Parathyroid adenoma (tissue), 2 donors: ENCODE results near the gene GAK.

Source experiments
- H2AFZ ChIP-seq: fragments of 300-600 bp; sonication (generic); one replicate; pipeline ENCODE4 v1.7.0; 2017; ENCODE audit warnings: antibody characterized with exemption, mild to moderate bottlenecking
- H3K27ac ChIP-seq: fragments of 300-600 bp; sonication (generic); one replicate; pipeline ENCODE4 v1.7.0; 2017
- H3K27me3 ChIP-seq: fragments of 300-600 bp; sonication (generic); one replicate; pipeline ENCODE4 v1.7.0; 2017; ENCODE audit warnings: low read length; ENCODE audit not compliant: control insufficient read depth, insufficient read depth
- H3K36me3 ChIP-seq: fragments of 300-600 bp; sonication (generic); one replicate; pipeline ENCODE4 v1.7.0; 2017; ENCODE audit warnings: low read length; ENCODE audit not compliant: control insufficient read depth, insufficient read depth
- H3K4me1 ChIP-seq: fragments of 300-600 bp; sonication (generic); one replicate; pipeline ENCODE4 v1.7.0; 2017; ENCODE audit warnings: control low read depth
- H3K4me2 ChIP-seq: fragments of 300-600 bp; sonication (generic); one replicate; pipeline ENCODE4 v1.7.0; 2017; ENCODE audit warnings: low read length
- H3K4me3 ChIP-seq: fragments of 300-600 bp; sonication (generic); one replicate; pipeline ENCODE4 v1.7.0; 2017; ENCODE audit warnings: low read depth, low read length
- H3K79me2 ChIP-seq: fragments of 300-600 bp; sonication (generic); one replicate; pipeline ENCODE4 v1.7.0; 2017; ENCODE audit warnings: control low read depth
- H3K9ac ChIP-seq: fragments of 300-600 bp; sonication (generic); one replicate; pipeline ENCODE4 v1.7.0; 2017; ENCODE audit warnings: mild to moderate bottlenecking
- H3K9me3 ChIP-seq: fragments of 300-600 bp; sonication (generic); one replicate; pipeline ENCODE4 v1.7.0; 2017; ENCODE audit warnings: low read length; ENCODE audit not compliant: control insufficient read depth
- CTCF ChIP-seq: fragments of 300-600 bp; sonication (generic); IDR thresholded peaks from one replicate; pipeline ENCODE4 v1.7.0; 2017; ENCODE audit warnings: antibody characterized with exemption, mild to moderate bottlenecking
- donor health status: primary hyperparathyroidism.

Gene GAK

GRCh38 chr4:951594-952468 lies 19.7 kb upstream of the GAK start:
- Histone ChIP-seq H3K27me3 (no peaks in the 10 kb centered on the region), H3K4me2 (no peak overlapping the region), H3K27ac (no peak overlapping the region), H3K9ac (no peak overlapping the region), H3K4me1 (no peaks in the 10 kb centered on the region), H3K36me3 (no peaks in the 10 kb centered on the region), H3K79me2 (no peaks in the 10 kb centered on the region), H3K9me3 (no peaks in the 10 kb centered on the region), H3K4me3 (no peak overlapping the region), H2AFZ (no peak overlapping the region)
- no peak for TF ChIP-seq CTCF

GRCh38 chr4:951186-951585 lies 19.1 kb upstream of the GAK start:
- H3K27me3 ChIP-seq, result no peaks in the 10 kb centered on the region
- H3K27ac ChIP-seq, result no peak overlapping the region
- H3K79me2 ChIP-seq, result no peaks in the 10 kb centered on the region
- no peak overlapping the region for H3K4me2 ChIP-seq
- no peaks in the 10 kb centered on the region for H3K9me3 ChIP-seq
- no peak overlapping the region for H3K4me3 ChIP-seq
- H3K36me3 ChIP-seq, result no peaks in the 10 kb centered on the region
- H3K4me1 ChIP-seq, result no peaks in the 10 kb centered on the region
- no peak overlapping the region for H3K9ac ChIP-seq
- no peak for TF ChIP-seq CTCF
- no peak overlapping the region for H2AFZ ChIP-seq

DNA sequence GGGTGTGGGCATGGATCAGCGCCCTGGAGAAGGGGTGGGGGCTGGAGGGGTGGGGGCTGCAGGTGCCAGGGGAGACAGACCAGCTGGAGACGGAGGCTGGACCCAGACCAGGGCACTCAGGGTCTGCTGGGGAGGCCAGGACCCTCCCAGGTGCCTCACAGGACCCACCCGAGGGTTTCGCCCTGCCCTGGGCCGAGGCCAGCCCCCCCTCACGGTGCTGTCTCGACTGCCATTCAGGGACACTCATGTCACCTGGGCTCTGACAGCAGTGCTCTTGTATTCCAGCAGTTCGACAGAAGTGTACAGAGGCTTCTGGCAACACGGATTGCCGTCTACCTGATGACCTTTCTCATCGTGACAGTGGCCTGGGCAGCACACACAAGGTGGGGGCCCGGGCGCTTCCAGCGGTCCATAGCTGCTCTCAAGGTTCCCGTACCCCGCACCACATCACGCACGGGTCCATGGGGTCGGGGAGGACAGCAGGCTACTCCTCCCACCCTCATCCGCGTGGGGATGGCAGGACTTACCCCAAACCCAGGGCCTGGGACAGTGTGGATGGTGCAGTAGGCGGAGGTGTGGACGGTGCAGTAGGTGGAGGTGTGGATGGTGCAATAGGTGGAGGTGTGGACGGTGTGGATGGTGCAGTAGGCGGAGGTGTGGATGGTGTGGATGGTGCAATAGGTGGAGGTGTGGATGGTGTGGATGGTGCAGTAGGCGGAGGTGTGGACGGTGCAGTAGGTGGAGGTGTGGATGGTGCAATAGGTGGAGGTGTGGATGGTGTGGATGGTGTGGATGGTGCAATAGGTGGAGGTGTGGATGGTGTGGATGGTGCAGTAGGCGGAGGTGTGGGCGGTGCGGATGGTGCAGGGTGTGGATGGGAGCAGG lies 18.3 kb upstream of the GAK start:
- no peaks in the 10 kb centered on the region for H3K36me3 ChIP-seq
- no peak for TF ChIP-seq CTCF
- H3K4me1 ChIP-seq, result no peaks in the 10 kb centered on the region
- H3K27ac ChIP-seq, result no peak overlapping the region
- peaks cover 5% of the 10 kb centered on the region for H3K79me2 ChIP-seq
- no peak overlapping the region for H3K9ac ChIP-seq
- H3K9me3 ChIP-seq, result no peaks in the 10 kb centered on the region
- H3K4me3 ChIP-seq, result no peak overlapping the region
- H3K27me3 ChIP-seq, result no peaks in the 10 kb centered on the region
- no peak overlapping the region for H2AFZ ChIP-seq
- no peak overlapping the region for H3K4me2 ChIP-seq

- H3K27me3 ChIP-seq, result no peaks in the 10 kb centered on the region
- no peaks in the 10 kb centered on the region for H3K4me1 ChIP-seq
- H3K4me2 ChIP-seq, result no peak overlapping the region
- TF ChIP-seq CTCF, result no peak
- H3K79me2 ChIP-seq, result peaks cover 5% of the 10 kb centered on the region
- no peaks in the 10 kb centered on the region for H3K36me3 ChIP-seq
- no peak overlapping the region for H3K4me3 ChIP-seq
- no peaks in the 10 kb centered on the region for H3K9me3 ChIP-seq
- no peak overlapping the region for H3K27ac ChIP-seq
- no peak overlapping the region for H2AFZ ChIP-seq
- no peak overlapping the region for H3K9ac ChIP-seq
Observed at GRCh38 chr4:949656-950055, 17.5 kb upstream of the GAK start.
